ENCODE results near the gene DIPK1B. TPM values are rescaled to one million over a fixed set of nuclear protein-coding genes. Genes with fewer than 3 reads are reported as not detected.
"Not testable (repeated sequence)": the region's sequence is repeated elsewhere in the genome, so short reads cannot be mapped to it uniquely, and the experiment has no call there.

DIPK1B gene
- total RNA-seq, 4 donors from 2014 or later: 5.4 to 37.9 (median 15.8) TPM

DNA sequence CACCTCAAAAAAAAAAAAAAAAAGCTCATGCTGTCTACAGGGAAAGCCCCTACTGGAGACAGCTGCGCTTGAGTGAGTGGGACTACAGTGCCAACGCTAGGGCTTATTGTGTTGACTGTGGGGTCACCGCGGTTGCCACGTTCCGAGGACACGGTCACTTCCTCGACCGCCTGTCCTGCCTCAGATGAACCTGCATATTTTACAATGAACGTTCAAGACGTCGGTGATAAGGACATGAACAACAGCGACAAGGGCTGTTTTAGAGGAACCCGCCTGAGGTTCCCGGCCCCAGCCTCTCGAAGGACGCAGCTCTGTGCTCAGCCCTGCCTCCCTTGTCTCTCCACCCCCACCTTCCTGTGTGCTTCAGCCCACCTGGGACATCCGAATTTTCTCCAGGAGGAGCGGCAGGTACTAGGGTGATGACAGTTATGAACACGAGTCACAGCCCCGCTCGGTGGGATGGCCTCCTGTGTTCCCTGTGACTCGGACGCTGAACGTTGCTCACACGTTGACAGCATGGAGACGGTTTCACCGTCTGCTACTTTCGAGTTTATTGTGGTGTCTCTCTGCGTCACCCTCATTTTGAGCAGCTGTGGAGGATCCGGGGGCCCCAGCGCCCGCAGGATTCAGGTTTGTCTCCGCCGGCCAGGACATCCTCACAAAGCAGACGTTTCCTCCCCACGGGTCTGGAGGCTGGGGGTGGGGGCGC lies 11.3 kb upstream of the DIPK1B start:
- 30 to 39% methylated on average over 19 to 38 of the region's 38 CpGs for WGBS, 2 donors
- no peaks in the 10 kb centered on the region for H3K9me3 ChIP-seq
- no peak overlapping the region for H3K27ac ChIP-seq
- peaks cover 0 to 34% of the 10 kb centered on the region in 2 donors for H3K27me3 ChIP-seq
- no peak for DNase-seq (ENCODE audit: low spot score in 2 of 2)
- peaks cover 0 to 10% (median 0%) of the 10 kb centered on the region in 4 donors for H3K4me1 ChIP-seq
- no peaks in the 10 kb centered on the region for H3K36me3 ChIP-seq
- H3K4me3 ChIP-seq: peak overlapping the region in 1 of 4 donors; percentile 9
- no peak for TF ChIP-seq POLR2A (IDR thresholded peaks at IDR 0.05)
- TF ChIP-seq, protein P1, sequence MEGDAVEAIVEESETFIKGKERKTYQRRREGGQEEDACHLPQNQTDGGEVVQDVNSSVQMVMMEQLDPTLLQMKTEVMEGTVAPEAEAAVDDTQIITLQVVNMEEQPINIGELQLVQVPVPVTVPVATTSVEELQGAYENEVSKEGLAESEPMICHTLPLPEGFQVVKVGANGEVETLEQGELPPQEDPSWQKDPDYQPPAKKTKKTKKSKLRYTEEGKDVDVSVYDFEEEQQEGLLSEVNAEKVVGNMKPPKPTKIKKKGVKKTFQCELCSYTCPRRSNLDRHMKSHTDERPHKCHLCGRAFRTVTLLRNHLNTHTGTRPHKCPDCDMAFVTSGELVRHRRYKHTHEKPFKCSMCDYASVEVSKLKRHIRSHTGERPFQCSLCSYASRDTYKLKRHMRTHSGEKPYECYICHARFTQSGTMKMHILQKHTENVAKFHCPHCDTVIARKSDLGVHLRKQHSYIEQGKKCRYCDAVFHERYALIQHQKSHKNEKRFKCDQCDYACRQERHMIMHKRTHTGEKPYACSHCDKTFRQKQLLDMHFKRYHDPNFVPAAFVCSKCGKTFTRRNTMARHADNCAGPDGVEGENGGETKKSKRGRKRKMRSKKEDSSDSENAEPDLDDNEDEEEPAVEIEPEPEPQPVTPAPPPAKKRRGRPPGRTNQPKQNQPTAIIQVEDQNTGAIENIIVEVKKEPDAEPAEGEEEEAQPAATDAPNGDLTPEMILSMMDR (IDR thresholded peaks at IDR 0.05): no peak
- no peak for TF ChIP-seq EP300 (IDR thresholded peaks at IDR 0.05)

DNA sequence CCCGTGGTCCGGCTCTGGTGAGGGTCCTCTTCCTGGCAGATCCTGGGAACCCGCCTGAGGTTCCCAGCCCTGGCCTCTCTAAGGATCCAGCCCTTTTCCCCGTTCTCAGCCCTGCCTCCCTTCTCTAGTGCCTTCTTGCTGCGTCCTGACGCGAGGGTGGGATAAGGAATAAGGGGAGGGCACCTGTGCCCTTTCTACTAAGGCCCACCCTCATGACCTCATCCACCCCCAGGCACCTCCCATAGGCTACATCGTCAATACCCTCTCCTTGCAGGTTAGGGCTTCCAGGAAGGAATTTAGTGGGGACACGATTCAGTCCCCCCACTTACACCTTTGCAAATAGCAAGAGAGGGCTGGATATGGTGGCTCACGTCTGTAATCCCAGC lies 10.7 kb upstream of the DIPK1B start:
- Histone ChIP-seq H3K4me3 (no peak overlapping the region), H3K4me1 (peaks cover 0 to 10% (median 0%) of the 10 kb centered on the region in 4 donors), H3K27ac (no peak overlapping the region), H3K27me3 (peaks cover 0 to 38% of the 10 kb centered on the region in 2 donors), H3K36me3 (no peaks in the 10 kb centered on the region), H3K9me3 (no peaks in the 10 kb centered on the region)
- DNase-seq (ENCODE audit: low spot score in 2 of 2): no peak
- TF ChIP-seq, protein P1 (IDR thresholded peaks at IDR 0.05): no peak
- TF ChIP-seq POLR2A (IDR thresholded peaks at IDR 0.05): no peak
- no peak for TF ChIP-seq EP300 (IDR thresholded peaks at IDR 0.05)
- WGBS, 2 donors: 26 to 45% methylated on average over 9 to 10 of the region's 10 CpGs

DNA sequence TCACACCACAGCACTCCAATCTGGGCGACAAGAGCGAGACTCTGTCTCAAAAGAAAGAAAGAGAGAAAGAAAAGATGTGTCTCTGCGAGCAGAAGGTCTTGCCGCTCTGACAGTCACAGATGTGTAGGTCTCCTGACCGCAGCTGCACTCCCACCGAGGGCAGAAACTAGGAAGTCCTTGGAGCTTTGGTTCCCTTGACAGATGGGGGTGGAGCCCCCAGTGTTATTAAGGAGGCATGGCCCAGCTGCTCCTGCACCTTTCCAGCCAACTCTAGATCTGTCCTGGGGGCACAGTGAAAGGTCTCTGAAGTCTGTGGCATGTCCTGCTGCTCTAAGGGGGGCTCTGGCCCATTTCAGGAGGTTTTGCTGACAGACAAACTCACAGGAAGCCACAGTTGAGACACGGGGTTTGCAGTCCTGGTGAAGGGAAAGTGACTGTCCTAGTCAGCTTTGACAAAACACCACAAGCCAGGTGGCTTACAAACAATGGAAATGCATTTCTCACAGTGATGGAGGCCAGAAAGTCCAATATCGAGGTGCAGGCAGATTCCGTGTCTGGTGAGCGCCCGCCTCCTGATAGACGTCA lies 9.0 kb upstream of the DIPK1B start:
- WGBS, 2 donors: 75 to 77% methylated on average over 12 of the region's 12 CpGs
- no peaks in the 10 kb centered on the region for H3K4me1 ChIP-seq
- H3K9me3 ChIP-seq: no peaks in the 10 kb centered on the region
- TF ChIP-seq EP300 (IDR thresholded peaks at IDR 0.05) (no peak), POLR2A (IDR thresholded peaks at IDR 0.05) (no peak)
- TF ChIP-seq, protein P1 (IDR thresholded peaks at IDR 0.05): no peak
- no peaks in the 10 kb centered on the region for H3K36me3 ChIP-seq
- H3K27me3 ChIP-seq: peaks cover 0 to 32% of the 10 kb centered on the region in 2 donors
- no peak overlapping the region for H3K4me3 ChIP-seq
- H3K27ac ChIP-seq: no peak overlapping the region
- DNase-seq (ENCODE audit: low spot score in 2 of 2): no peak

DNA sequence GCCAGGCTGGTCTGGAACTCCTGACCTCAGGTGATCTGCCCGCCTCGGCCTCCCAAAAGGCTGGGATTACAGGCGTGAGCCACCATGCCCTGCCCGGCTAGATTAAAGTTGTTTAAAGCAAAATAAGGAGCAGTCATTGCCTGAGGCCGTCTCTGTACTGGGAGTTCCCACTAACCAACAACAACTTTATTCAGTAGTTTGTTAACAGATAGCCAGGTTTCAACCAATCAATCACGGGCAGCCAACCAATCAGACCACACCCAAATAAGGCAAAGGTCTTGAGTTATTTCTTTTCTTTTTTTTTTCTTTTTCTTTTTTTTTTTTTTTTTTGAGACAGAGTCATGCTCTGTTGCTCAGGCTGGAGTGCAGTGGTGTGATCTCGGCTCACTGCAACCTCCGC lies 7.6 kb upstream of the DIPK1B start:
- H3K4me3 ChIP-seq; H3K27ac ChIP-seq; H3K9me3 ChIP-seq; H3K36me3 ChIP-seq; DNase-seq (ENCODE audit: low spot score in 2 of 2); H3K4me1 ChIP-seq: not testable (repeated sequence)
- WGBS, 2 donors: 84 to 85% methylated on average over 8 of the region's 8 CpGs
- H3K27me3 ChIP-seq: peaks cover 0 to 33% of the 10 kb centered on the region in 2 donors

DNA sequence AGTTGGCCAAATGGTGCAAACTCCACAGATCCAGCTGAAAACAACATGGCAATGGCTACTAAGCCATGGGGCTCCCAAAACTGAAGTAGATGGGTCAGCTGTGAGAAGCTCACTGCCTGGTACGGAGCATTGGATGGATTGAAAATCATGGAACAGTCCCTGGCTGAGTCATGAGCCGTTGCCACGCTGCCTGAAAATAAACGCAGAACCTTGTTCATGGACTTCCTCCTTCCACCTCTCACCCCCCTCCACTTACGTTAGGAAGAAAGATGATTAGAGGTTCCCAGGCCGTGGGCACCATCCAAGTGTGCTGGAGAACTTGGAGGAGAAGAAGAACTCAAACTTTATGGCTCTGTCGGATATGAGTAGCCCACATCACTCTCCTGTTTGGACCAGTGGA lies 6.8 kb upstream of the DIPK1B start:
- no peaks in the 10 kb centered on the region for H3K4me1 ChIP-seq
- no peaks in the 10 kb centered on the region for H3K36me3 ChIP-seq
- no peak overlapping the region for H3K4me3 ChIP-seq
- H3K27ac ChIP-seq: no peak overlapping the region
- 63 to 78% methylated on average over 7 of the region's 7 CpGs for WGBS, 2 donors
- peaks cover 0 to 30% of the 10 kb centered on the region in 2 donors for H3K27me3 ChIP-seq
- no peak for DNase-seq (ENCODE audit: low spot score in 2 of 2)
- TF ChIP-seq EP300 (IDR thresholded peaks at IDR 0.05) (no peak), POLR2A (IDR thresholded peaks at IDR 0.05) (no peak)
- TF ChIP-seq, protein P1 (IDR thresholded peaks at IDR 0.05): no peak
- H3K9me3 ChIP-seq: no peaks in the 10 kb centered on the region
